Measurements from ENCODE around the gene SLC37A1. TPM values are rescaled to one million over a fixed set of nuclear protein-coding genes. Genes with fewer than 3 reads are reported as not detected.
"Not testable (repeated sequence)": the region's sequence is repeated elsewhere in the genome, so short reads cannot be mapped to it uniquely, and the experiment has no call there.

Gene SLC37A1
- total RNA-seq, 1 experiment from 2014 or later = not detected

DNA sequence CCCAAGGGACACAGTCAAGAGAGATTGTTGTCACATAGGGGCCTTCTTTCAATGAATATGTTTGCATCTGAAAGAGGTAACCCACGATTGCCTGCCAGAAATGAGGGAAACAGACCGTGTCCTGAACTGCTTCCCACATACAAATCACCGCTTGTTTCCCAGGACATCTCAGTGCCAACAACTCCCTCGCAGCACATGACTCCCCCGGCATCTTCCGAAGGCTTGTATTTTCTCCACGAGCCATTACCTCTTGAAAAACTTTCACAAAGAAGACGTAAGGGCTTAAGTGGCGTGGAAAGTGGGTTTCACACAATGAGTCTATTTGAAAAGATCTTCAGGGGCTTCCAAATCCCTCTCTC is 108.1 kb downstream of the SLC37A1 start:
- no peaks in the 10 kb centered on the region for H3K4me1 ChIP-seq
- no peak overlapping the region for H3K27ac ChIP-seq
- no peaks in the 10 kb centered on the region for H3K9me3 ChIP-seq (replicated peaks)
- no peaks in the 10 kb centered on the region for H3K36me3 ChIP-seq
- H3K27me3 ChIP-seq = peaks cover 3% of the 10 kb centered on the region; the same call in 1 of the 2 replicates
- no peak overlapping the region for H3K4me3 ChIP-seq
- no peak for DNase-seq

DNA sequence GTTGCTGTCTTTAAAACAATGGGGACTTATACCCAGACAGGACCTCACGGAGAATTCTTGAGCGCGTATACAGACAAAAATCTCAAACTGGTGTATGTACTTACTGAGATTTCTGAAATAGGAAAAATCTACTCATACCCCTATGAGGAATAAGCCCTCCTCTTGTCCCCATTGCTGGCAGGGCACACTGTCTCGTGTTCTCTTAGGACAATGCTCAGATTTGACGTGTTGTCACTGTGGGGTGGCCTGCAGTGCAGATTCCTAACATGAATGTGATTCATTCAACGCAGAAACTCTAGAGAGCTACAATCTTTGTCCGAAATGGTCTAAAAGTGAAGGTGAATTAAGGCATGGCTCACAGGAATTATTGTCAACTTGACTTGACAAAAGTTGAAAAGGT is 108.6 kb downstream of the SLC37A1 start:
- no peaks in the 10 kb centered on the region for H3K9me3 ChIP-seq (replicated peaks)
- peaks cover 3% of the 10 kb centered on the region; the same call in 1 of the 2 replicates for H3K27me3 ChIP-seq
- H3K27ac ChIP-seq = no peak overlapping the region
- H3K4me1 ChIP-seq = no peaks in the 10 kb centered on the region
- no peak for DNase-seq
- no peak overlapping the region for H3K4me3 ChIP-seq
- no peaks in the 10 kb centered on the region for H3K36me3 ChIP-seq

DNA sequence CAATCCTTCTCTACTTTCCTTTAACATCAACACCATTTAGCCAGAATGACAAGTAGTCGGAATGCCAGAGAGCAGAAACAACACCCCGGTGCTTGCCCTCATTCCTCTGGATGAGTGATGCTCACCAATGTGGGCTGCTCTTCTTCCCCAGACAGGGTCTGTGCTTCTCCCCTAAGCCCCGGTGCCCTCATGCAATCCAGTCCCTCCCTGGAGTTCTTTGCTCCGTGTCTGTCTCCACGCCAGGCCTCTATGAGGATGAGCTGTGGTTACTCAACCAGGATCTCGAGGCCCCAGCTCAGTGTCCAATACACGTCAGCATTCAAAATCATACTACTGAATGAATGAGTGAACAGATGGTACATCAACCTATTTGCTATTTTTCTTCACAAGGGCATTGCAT is 110.0 kb downstream of the SLC37A1 start:
- no peak overlapping the region for H3K27ac ChIP-seq
- no peak for DNase-seq
- peaks cover 3% of the 10 kb centered on the region; the same call in 1 of the 2 replicates for H3K27me3 ChIP-seq
- no peaks in the 10 kb centered on the region for H3K9me3 ChIP-seq (replicated peaks)
- no peak overlapping the region for H3K4me3 ChIP-seq
- no peaks in the 10 kb centered on the region for H3K36me3 ChIP-seq
- no peaks in the 10 kb centered on the region for H3K4me1 ChIP-seq

DNA sequence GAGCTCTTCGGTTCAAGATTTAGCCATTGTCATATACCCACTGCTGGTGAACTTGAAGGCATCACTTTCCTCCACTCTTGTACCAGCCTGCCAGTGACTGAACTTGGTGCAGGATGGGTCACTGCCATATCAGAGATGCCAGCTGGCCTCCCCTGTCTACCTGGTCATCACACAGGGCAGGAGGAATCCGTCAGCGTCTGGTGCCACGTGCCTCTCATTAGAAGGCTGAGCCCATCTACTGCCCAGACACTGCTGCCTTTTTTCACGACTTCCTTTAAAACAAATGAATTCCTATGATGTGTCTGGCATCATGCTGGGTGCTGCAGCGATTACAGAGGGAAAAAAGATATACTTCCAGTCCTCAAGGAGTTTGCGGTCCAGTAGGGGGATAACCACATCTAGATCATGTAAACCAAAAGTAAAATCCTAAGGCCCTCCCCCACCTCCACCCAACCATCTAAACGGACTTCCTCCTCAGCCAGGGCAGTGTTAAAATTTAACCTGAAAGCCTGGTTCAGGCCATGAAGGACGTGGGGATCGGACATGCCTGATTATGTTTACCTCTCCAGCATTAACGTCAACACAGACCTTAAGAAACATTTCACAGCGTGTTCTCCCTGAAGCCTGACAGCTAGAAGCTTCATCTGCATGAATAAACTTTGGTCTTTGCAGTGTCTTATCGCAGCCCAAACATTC is 110.6 kb downstream of the SLC37A1 start:
- no peak overlapping the region for H3K27ac ChIP-seq
- no peaks in the 10 kb centered on the region for H3K9me3 ChIP-seq (replicated peaks)
- H3K4me1 ChIP-seq = no peaks in the 10 kb centered on the region
- peaks cover 3% of the 10 kb centered on the region; the same call in 1 of the 2 replicates for H3K27me3 ChIP-seq
- DNase-seq = no peak
- no peaks in the 10 kb centered on the region for H3K36me3 ChIP-seq
- no peak overlapping the region for H3K4me3 ChIP-seq

DNA sequence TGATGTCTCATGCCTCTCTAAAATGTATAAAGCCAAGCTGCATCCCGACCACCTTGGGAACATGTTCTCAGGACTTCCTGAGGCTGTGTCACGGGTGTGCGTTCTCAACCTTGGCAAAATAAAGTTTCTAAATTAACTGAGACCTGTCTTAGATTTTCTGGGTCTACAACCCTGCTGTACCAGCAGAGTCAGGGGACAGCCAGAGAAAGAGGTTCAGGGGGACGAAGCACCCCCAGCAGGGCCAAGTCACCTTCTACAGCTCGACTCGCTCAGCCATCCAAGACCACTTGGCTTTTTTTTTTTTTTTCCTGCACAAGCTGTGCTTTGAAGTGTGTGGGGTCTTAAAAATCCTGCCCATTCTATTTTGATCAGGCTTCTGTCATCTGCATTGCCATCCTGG is 111.3 kb downstream of the SLC37A1 start:
- no peak for DNase-seq
- Histone ChIP-seq H3K9me3 (replicated peaks) (no peaks in the 10 kb centered on the region), H3K27me3 (0 out of 2 replicates have a peak, but pooled peaks cover 3% of the 10 kb centered on the region)

DNA sequence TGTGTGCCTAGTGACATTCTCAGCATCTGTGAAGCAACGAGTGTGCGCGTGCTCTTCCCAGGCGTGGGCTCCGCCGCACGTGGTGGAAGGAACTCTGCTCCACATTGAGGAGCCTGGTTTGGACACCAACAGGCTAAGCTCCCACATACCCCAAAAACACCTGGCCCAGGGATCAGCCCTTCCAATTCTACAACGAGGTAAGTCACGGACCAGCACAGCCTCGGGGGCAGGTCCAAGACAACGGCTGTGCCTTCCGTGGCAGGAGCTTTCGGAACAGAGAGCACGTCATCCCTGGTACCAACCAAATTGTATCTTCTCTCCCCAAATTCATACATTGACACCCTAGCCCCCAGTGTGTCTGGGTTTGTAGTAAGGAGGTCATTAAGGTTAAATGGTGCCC is 112.5 kb downstream of the SLC37A1 start:
- no peak overlapping the region for H3K27ac ChIP-seq
- no peak overlapping the region for H3K4me3 ChIP-seq
- H3K9me3 ChIP-seq (replicated peaks) = no peaks in the 10 kb centered on the region
- no peaks in the 10 kb centered on the region for H3K4me1 ChIP-seq
- 0 out of 2 replicates have a peak, but pooled peaks cover 3% of the 10 kb centered on the region for H3K27me3 ChIP-seq
- no peak for DNase-seq
- no peaks in the 10 kb centered on the region for H3K36me3 ChIP-seq

More for the DNA sequence above, 111.3 kb downstream of the SLC37A1 start:
- Histone ChIP-seq H3K4me3 (no peak overlapping the region), H3K36me3 (no peaks in the 10 kb centered on the region), H3K4me1 (no peaks in the 10 kb centered on the region), H3K27ac (no peak overlapping the region)

DNA sequence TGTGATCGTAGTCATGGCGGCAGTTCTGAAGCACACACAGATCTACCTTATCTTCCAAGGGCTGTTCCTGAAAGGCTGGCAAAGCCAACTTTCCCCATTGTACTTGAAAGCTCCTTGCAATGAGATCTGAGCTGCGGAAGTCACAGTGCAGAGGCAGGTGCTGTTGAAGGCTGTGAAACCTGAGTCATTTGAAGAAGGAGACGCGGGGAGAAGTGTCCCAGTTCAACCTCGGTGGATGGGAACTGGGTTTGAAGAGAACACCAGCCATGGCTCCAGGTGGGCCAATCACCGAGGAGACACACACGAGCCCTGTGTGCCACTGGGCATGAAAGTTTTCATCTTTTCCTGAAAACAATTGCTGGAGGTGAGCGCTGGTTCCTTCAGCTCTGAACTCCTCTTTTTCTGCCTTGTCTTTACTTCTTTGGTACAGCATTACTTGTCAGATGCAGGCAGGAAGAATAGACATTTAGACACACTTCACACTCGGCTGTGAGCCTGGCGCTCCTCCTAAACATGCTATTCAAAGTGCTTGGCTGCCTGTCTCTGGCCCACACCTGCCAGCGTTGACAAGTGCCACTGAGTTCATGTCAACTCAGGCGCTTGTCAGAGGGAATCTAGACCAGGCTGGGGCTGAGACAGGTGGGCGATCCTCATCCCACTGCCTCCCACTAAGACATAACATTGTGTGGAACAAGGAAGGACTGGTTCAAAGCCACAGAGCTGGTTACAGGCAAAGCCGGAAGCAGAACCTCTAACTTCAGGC is 114.1 kb downstream of the SLC37A1 start:
- H3K27ac ChIP-seq = no peak overlapping the region
- H3K9me3 ChIP-seq (replicated peaks) = no peaks in the 10 kb centered on the region
- no peaks in the 10 kb centered on the region for H3K4me1 ChIP-seq
- no peaks in the 10 kb centered on the region for H3K36me3 ChIP-seq
- H3K27me3 ChIP-seq = no peaks in the 10 kb centered on the region
- no peak overlapping the region for H3K4me3 ChIP-seq
- no peak for DNase-seq

DNA sequence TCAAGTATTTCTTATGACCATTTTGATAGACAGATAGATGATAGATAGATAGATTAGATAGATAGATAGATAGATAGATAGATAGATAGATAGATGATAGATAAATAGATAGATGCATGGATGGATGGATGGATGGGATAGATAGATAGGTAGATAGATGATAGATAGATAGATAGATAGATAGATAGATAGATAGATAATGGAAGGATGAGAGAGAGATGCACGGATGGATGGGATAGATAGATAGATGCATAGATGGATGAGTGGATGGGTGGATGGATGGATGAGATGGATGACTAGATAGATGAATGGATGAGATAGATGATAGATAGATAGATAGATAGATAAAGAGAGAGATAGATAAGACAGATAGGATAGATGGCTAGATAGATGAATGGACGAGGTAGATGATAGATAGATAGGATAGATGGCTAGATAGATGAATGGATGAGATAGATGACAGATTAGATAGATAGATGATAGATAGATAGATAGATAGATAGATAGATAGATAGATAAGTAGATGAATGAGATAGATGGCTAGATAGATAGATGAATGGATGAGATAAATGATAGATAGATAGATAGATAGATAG is 114.9 kb downstream of the SLC37A1 start:
- H3K4me3 ChIP-seq; H3K27me3 ChIP-seq; DNase-seq; H3K36me3 ChIP-seq; H3K27ac ChIP-seq; H3K9me3 ChIP-seq (replicated peaks); H3K4me1 ChIP-seq: not testable (repeated sequence)

DNA sequence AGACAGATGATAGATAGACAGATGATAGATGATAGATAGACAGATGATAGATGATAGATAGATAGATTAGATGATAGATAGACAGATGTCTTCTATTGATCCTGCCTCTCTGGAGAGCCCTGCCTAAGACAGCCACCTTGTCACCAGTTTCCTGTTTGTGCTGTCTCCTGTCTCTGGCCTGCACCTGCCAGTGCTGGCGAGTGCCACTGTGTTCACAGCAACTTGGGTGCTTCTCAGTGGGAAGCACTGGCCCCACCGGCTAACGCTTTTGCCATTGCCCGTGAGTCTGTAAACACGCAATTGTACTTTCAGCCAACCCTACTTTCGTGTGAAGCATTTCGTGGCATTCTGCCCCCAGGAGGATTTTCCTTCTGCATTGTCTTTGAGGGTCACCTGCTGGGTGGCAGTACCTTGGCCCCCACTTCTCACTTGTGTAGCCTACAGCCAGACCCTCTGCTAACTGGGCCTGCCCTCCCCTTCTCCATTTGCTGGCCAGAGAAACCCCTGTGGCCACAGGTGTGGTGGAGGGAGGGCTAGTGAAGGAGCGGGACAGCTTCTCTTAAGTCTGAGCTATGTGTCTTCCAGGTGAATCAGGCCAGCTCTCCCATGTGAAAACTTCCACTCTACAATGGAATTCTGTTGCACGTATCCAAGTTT is 116.4 kb downstream of the SLC37A1 start:
- Histone ChIP-seq H3K36me3 (no peaks in the 10 kb centered on the region), H3K9me3 (replicated peaks) (no peaks in the 10 kb centered on the region), H3K27ac (no peak overlapping the region), H3K27me3 (no peaks in the 10 kb centered on the region), H3K4me1 (no peaks in the 10 kb centered on the region), H3K4me3 (no peak overlapping the region)
- no peak for DNase-seq

DNA sequence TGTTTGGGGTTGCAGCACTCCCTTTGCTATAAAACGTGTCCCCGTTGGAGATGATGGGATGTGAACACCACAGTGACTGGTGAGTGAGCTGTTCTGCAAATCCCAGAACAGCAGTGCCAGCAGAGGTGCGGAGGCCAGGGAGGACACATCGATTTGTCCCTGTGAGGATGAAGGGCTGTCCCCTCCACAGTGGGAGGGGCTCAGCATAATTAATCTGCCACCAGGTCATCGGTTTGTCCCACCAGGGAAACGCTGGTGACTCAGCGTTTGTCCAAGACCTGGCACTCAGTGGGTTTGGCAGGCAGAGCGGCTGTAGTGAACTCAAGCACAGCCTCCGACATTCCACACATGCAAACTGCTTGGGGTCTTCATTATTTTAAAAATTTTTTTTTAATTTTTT is 117.0 kb downstream of the SLC37A1 start:
- no peaks in the 10 kb centered on the region for H3K36me3 ChIP-seq
- H3K27me3 ChIP-seq = no peaks in the 10 kb centered on the region
- no peak overlapping the region for H3K27ac ChIP-seq
- no peaks in the 10 kb centered on the region for H3K4me1 ChIP-seq
- no peak overlapping the region for H3K4me3 ChIP-seq
- no peak for DNase-seq
- H3K9me3 ChIP-seq (replicated peaks) = no peaks in the 10 kb centered on the region

Other genes with a start within 250 kb of the SLC37A1 start
- gene TFF3, start 198.4 kb upstream of the SLC37A1 start, total RNA-seq (2014; rRNA removed; shearing (Covaris generic)) = 48.5 and 52.7 TPM in 2 replicates
- gene TFF2, start 162.9 kb upstream of the SLC37A1 start, total RNA-seq (2014; rRNA removed; shearing (Covaris generic)) = not detected in 2 replicates
- not detected in 2 replicates for gene TFF1, start 147.3 kb upstream of the SLC37A1 start, total RNA-seq (2014; rRNA removed; shearing (Covaris generic))
- not detected in 2 replicates for gene TMPRSS3, start 117.8 kb upstream of the SLC37A1 start, total RNA-seq (2014; rRNA removed; shearing (Covaris generic))
- not detected in 2 replicates for gene UBASH3A, start 110.0 kb upstream of the SLC37A1 start, total RNA-seq (2014; rRNA removed; shearing (Covaris generic))
- not detected in 2 replicates for gene RSPH1, start 17.6 kb upstream of the SLC37A1 start, total RNA-seq (2014; rRNA removed; shearing (Covaris generic))
- 14.8 and 14.9 TPM in 2 replicates for gene PDE9A, start 139.8 kb downstream of the SLC37A1 start, total RNA-seq (2014; rRNA removed; shearing (Covaris generic))